Keratinocyte (primary cell): Measurements from ENCODE around the gene KIF1B.

Experiments
- CTCF ChIP-seq, 3 experiments: IDR thresholded peaks in 1 of 3; conservative IDR thresholded peaks in 1 of 3; optimal IDR thresholded peaks in 1 of 3; 2 replicates in 2 of 3; 3 replicates in 1 of 3; pipeline versions ENCODE3 to v1.5.1; 2011; ENCODE audit warnings: low read length in 3 of 3, mild to moderate bottlenecking in 3 of 3, moderate library complexity in 2 of 3, control low read depth in 1 of 3, inconsistent platforms in 1 of 3; ENCODE audit not compliant: insufficient read depth in 2 of 3; ENCODE audit errors: extremely low read depth in 1 of 3
- EZH2 ChIP-seq: IDR thresholded peaks from one replicate; pipeline ENCODE4 v1.6.1; 2012; ENCODE audit warnings: inconsistent platforms, mild to moderate bottlenecking, low read length, moderate library complexity

GRCh38 chr1:10186331-10187025, 23.9 kb upstream of the KIF1B start:
- TF ChIP-seq CTCF (optimal IDR thresholded peaks at IDR 0.05 in 1 of 3, IDR thresholded peaks at IDR 0.05 in 1 of 3, conservative IDR thresholded peaks at IDR 0.05 in 1 of 3; ENCODE audit: extremely low read depth in 1 of 3, insufficient read depth in 2 of 3, low read length in 3 of 3) (no peak), EZH2 (no peak)
